Activated CD8-positive, alpha-beta T cell treated with anti-CD3 and anti-CD28 coated beads, Interleukin-2, amount 10 ng/mL, durations not matched to agents 7 days and 5 days (primary cell): Measurements from ENCODE around the gene KSR1. TPM values are rescaled to one million over a fixed set of nuclear protein-coding genes. Genes with fewer than 3 reads are reported as not detected.
"Not testable (repeated sequence)": the region's sequence is repeated elsewhere in the genome, so short reads cannot be mapped to it uniquely, and the experiment has no call there.

Experiments
- ATAC-seq: fragments of 150-1000 bp; cut with Tn5 transposase; one replicate; pipeline ENCODE4 v1.10.0; 2021; ENCODE audit warnings: moderate library complexity
- CTCF ChIA-PET: fragments of 350-600 bp; sonication (Branson Sonifier 250); formaldehyde crosslinking; loops from one replicate; lab custom pipeline; 2021; ENCODE audit warnings: antibody characterized with exemption; lab: Charles Lee
- POLR2A ChIA-PET: fragments of 350-600 bp; sonication (Branson Sonifier 250); formaldehyde crosslinking; loops from one replicate; lab custom pipeline; 2021; ENCODE audit warnings: antibody characterized with exemption; lab: Charles Lee
- DNase-seq: peaks from one replicate; pipeline ENCODE4 v3.0.0-alpha.2; 2020
- H3K27ac Mint-ChIP-seq: one replicate; pipeline ENCODE4 v1.8.0; 2021; ENCODE audit warnings: mild to moderate bottlenecking, mixed read lengths
- H3K27me3 Mint-ChIP-seq: one replicate; pipeline ENCODE4 v1.8.0; 2021; ENCODE audit warnings: low read depth, mixed read lengths
- H3K36me3 Mint-ChIP-seq: one replicate; pipeline ENCODE4 v1.8.0; 2021; ENCODE audit warnings: low read depth, mixed read lengths
- H3K4me1 Mint-ChIP-seq: one replicate; pipeline ENCODE4 v1.8.0; 2021; ENCODE audit warnings: low read depth, mixed read lengths
- H3K4me3 Mint-ChIP-seq: one replicate; pipeline ENCODE4 v1.8.0; 2021; ENCODE audit warnings: mild to moderate bottlenecking, mixed read lengths
- H3K9me3 Mint-ChIP-seq: one replicate; pipeline ENCODE4 v1.8.0; 2022; ENCODE audit warnings: mixed read lengths; ENCODE audit not compliant: insufficient read depth
- total RNA-seq, 2 experiments: library from RNA; stranded (reverse); gene quantifications; one replicate each; pipeline ENCODE4 v1.2.3, GENCODE V29; 2021

The KSR1 gene
- total RNA-seq, 2 experiments from 2014 or later, result 45.3 to 45.8 TPM

- CTCF ChIA-PET, result no interaction called here
- no peak for DNase-seq
- Mint-ChIP-seq H3K9me3 (no peaks in the 10 kb centered on the region), H3K4me1 (no peaks in the 10 kb centered on the region), H3K27ac (no peak overlapping the region), H3K27me3 (no peaks in the 10 kb centered on the region), H3K4me3 (no peak overlapping the region), H3K36me3 (no peaks in the 10 kb centered on the region)
- POLR2A ChIA-PET, result no interaction called here
- no peak for ATAC-seq
Measured at GRCh38 chr17:27418366-27418615, 38.0 kb upstream of the KSR1 start.

GRCh38 chr17:27419156-27419555, 37.1 kb upstream of the KSR1 start:
- POLR2A ChIA-PET, result no interaction called here

GRCh38 chr17:27420211-27420950, 35.9 kb upstream of the KSR1 start:
- H3K4me1 Mint-ChIP-seq, result no peaks in the 10 kb centered on the region
- CTCF ChIA-PET, result interaction anchor here (1.5 kb wide), 1 partner anchor 180 kb away, joined by 3 read pairs; no protein-coding TSS in a partner anchor
- H3K9me3 Mint-ChIP-seq, result no peaks in the 10 kb centered on the region
- no peak overlapping the region for H3K4me3 Mint-ChIP-seq
- H3K27ac Mint-ChIP-seq, result no peak overlapping the region
- DNase-seq, result no peak
- H3K36me3 Mint-ChIP-seq, result no peaks in the 10 kb centered on the region
- POLR2A ChIA-PET, result no interaction called here
- H3K27me3 Mint-ChIP-seq, result no peaks in the 10 kb centered on the region
- no peak for ATAC-seq

More at GRCh38 chr17:27419156-27419555, 37.1 kb upstream of the KSR1 start:
- Mint-ChIP-seq H3K36me3 (no peaks in the 10 kb centered on the region), H3K9me3 (no peaks in the 10 kb centered on the region), H3K27ac (no peak overlapping the region), H3K4me1 (no peaks in the 10 kb centered on the region), H3K4me3 (no peak overlapping the region), H3K27me3 (no peaks in the 10 kb centered on the region)
- DNase-seq (no peak), ATAC-seq (no peak)
- CTCF ChIA-PET, result no interaction called here

GRCh38 chr17:27421111-27421510, 35.1 kb upstream of the KSR1 start:
- no peaks in the 10 kb centered on the region for H3K9me3 Mint-ChIP-seq
- H3K4me1 Mint-ChIP-seq, result no peaks in the 10 kb centered on the region
- H3K4me3 Mint-ChIP-seq, result no peak overlapping the region
- H3K36me3 Mint-ChIP-seq, result no peaks in the 10 kb centered on the region
- POLR2A ChIA-PET, result no interaction called here
- no peak overlapping the region for H3K27ac Mint-ChIP-seq
- CTCF ChIA-PET, result interaction anchor here (1.5 kb wide), 1 partner anchor 179 kb away, joined by 3 read pairs; no protein-coding TSS in a partner anchor
- H3K27me3 Mint-ChIP-seq, result no peaks in the 10 kb centered on the region
- no peak for DNase-seq
- ATAC-seq, result no peak

GRCh38 chr17:27421626-27422025, 34.6 kb upstream of the KSR1 start:
- H3K4me1 Mint-ChIP-seq, H3K27ac Mint-ChIP-seq, ATAC-seq, H3K27me3 Mint-ChIP-seq, DNase-seq, POLR2A ChIA-PET, H3K9me3 Mint-ChIP-seq, H3K36me3 Mint-ChIP-seq, H3K4me3 Mint-ChIP-seq: not testable (repeated sequence)
- CTCF ChIA-PET, result interaction anchor here (1.5 kb wide), 1 partner anchor 178 kb away, joined by 3 read pairs; no protein-coding TSS in a partner anchor

GRCh38 chr17:27422601-27423000, 33.6 kb upstream of the KSR1 start:
- CTCF ChIA-PET, result no interaction called here
- H3K4me3 Mint-ChIP-seq, result no peak overlapping the region

GRCh38 chr17:27423651-27424050, 32.6 kb upstream of the KSR1 start:
- ATAC-seq, result no peak
- POLR2A ChIA-PET, result no interaction called here
- peaks cover 2% of the 10 kb centered on the region for H3K36me3 Mint-ChIP-seq

More at GRCh38 chr17:27422601-27423000, 33.6 kb upstream of the KSR1 start:
- Mint-ChIP-seq H3K36me3 (peaks cover 2% of the 10 kb centered on the region), H3K27me3 (no peaks in the 10 kb centered on the region), H3K27ac (no peak overlapping the region), H3K9me3 (no peaks in the 10 kb centered on the region), H3K4me1 (no peaks in the 10 kb centered on the region)
- DNase-seq (no peak), ATAC-seq (no peak)
- POLR2A ChIA-PET, result no interaction called here

GRCh38 chr17:27424516-27424915, 31.7 kb upstream of the KSR1 start:
- peaks cover 2% of the 10 kb centered on the region for H3K36me3 Mint-ChIP-seq
- no peaks in the 10 kb centered on the region for H3K4me1 Mint-ChIP-seq
- DNase-seq (no peak), ATAC-seq (no peak)
- H3K27ac Mint-ChIP-seq, result no peak overlapping the region
- H3K4me3 Mint-ChIP-seq, result no peak overlapping the region
- POLR2A ChIA-PET, result no interaction called here
- CTCF ChIA-PET, result no interaction called here
- no peaks in the 10 kb centered on the region for H3K9me3 Mint-ChIP-seq
- no peaks in the 10 kb centered on the region for H3K27me3 Mint-ChIP-seq

More at GRCh38 chr17:27423651-27424050, 32.6 kb upstream of the KSR1 start:
- Mint-ChIP-seq H3K27me3 (no peaks in the 10 kb centered on the region), H3K27ac (no peak overlapping the region), H3K9me3 (no peaks in the 10 kb centered on the region), H3K4me1 (no peaks in the 10 kb centered on the region), H3K4me3 (no peak overlapping the region)
- no peak for DNase-seq
- CTCF ChIA-PET, result interaction anchor here (0.6 kb wide), 1 partner anchor 176 kb away, joined by 3 read pairs; no protein-coding TSS in a partner anchor

- Mint-ChIP-seq H3K27ac (no peak overlapping the region), H3K27me3 (no peaks in the 10 kb centered on the region), H3K36me3 (peaks cover 2% of the 10 kb centered on the region), H3K9me3 (no peaks in the 10 kb centered on the region), H3K4me3 (no peak overlapping the region), H3K4me1 (no peaks in the 10 kb centered on the region)
- no peak for DNase-seq
- ChIA-PET POLR2A (no interaction called here), CTCF (no interaction called here)
- no peak for ATAC-seq
Measured at GRCh38 chr17:27424941-27425340, 31.3 kb upstream of the KSR1 start.

GRCh38 chr17:27425571-27425970, 30.7 kb upstream of the KSR1 start:
- CTCF ChIA-PET, H3K4me1 Mint-ChIP-seq, H3K36me3 Mint-ChIP-seq, H3K9me3 Mint-ChIP-seq, ATAC-seq, DNase-seq, H3K27me3 Mint-ChIP-seq, H3K4me3 Mint-ChIP-seq, POLR2A ChIA-PET, H3K27ac Mint-ChIP-seq: not testable (repeated sequence)

- Mint-ChIP-seq H3K27me3 (no peaks in the 10 kb centered on the region), H3K4me1 (no peaks in the 10 kb centered on the region), H3K27ac (no peak overlapping the region), H3K9me3 (no peaks in the 10 kb centered on the region), H3K36me3 (peaks cover 2% of the 10 kb centered on the region), H3K4me3 (no peak overlapping the region)
- ChIA-PET POLR2A (no interaction called here), CTCF (no interaction called here)
- ATAC-seq, result no peak
- no peak for DNase-seq
Measured at GRCh38 chr17:27425991-27426390, 30.3 kb upstream of the KSR1 start.

GRCh38 chr17:27426471-27426870, 29.8 kb upstream of the KSR1 start:
- H3K9me3 Mint-ChIP-seq, H3K4me1 Mint-ChIP-seq, H3K4me3 Mint-ChIP-seq, H3K27ac Mint-ChIP-seq, CTCF ChIA-PET, DNase-seq, H3K27me3 Mint-ChIP-seq, ATAC-seq, POLR2A ChIA-PET, H3K36me3 Mint-ChIP-seq: not testable (repeated sequence)
